DOHH2 (cell line): ENCODE results near the gene DCAF5.

Experiments
- H3F3A ChIP-seq: fragments of 200-600 bp; sonication (generic), shearing (Covaris generic); 2 replicates; pipeline ENCODE4 v1.6.0; 2016; ENCODE audit warnings: antibody characterized with exemption, mild to moderate bottlenecking; ENCODE audit not compliant: control insufficient read depth, insufficient read depth
- H3K27ac ChIP-seq: fragments of 200-600 bp; sonication (generic); 2 replicates; pipeline ENCODE4 v1.5.1; 2014; ENCODE audit warnings: low read depth, mild to moderate bottlenecking, low read length, moderate library complexity
- H3K27me3 ChIP-seq: fragments of 200-600 bp; sonication (generic); 2 replicates; pipeline ENCODE4 v1.6.1; 2014; ENCODE audit warnings: mild to moderate bottlenecking, low read length, mixed read lengths; ENCODE audit not compliant: control insufficient read depth
- H3K36me3 ChIP-seq: fragments of 200-600 bp; sonication (generic); 2 replicates; pipeline ENCODE4 v1.6.1; 2014; ENCODE audit warnings: mild to moderate bottlenecking, low read length, moderate library complexity, mixed read lengths; ENCODE audit not compliant: control insufficient read depth
- H3K4me1 ChIP-seq: fragments of 200-600 bp; sonication (generic); 2 replicates; pipeline ENCODE4 v1.6.1; 2014; ENCODE audit warnings: mild to moderate bottlenecking, low read length, mixed read lengths; ENCODE audit not compliant: control insufficient read depth
- H3K4me2 ChIP-seq: fragments of 200-600 bp; sonication (generic); 2 replicates; pipeline ENCODE4 v1.6.0; 2014; ENCODE audit warnings: mild to moderate bottlenecking, low read length, moderate library complexity
- H3K4me3 ChIP-seq: fragments of 200-600 bp; sonication (generic); 2 replicates; pipeline ENCODE4 v1.5.1; 2014; ENCODE audit warnings: mild to moderate bottlenecking, low read length, mixed read lengths
- H3K79me2 ChIP-seq: fragments of 200-600 bp; sonication (generic); 2 replicates; pipeline ENCODE4 v1.6.1; 2014; ENCODE audit warnings: mild to moderate bottlenecking, low read length, mixed read lengths; ENCODE audit not compliant: control insufficient read depth
- H3K9me2 ChIP-seq: fragments of 200-600 bp; sonication (generic); replicated peaks from 2 replicates; pipeline ENCODE4 v1.6.1; 2014; ENCODE audit warnings: mild to moderate bottlenecking, low read length, mixed read lengths; ENCODE audit not compliant: control insufficient read depth
- H3K9me3 ChIP-seq: fragments of 200-600 bp; sonication (generic); 2 replicates; pipeline ENCODE4 v1.6.1; 2014; ENCODE audit warnings: antibody characterized with exemption, low read length, mixed read lengths; ENCODE audit not compliant: control insufficient read depth, insufficient read depth
- H4K20me1 ChIP-seq: fragments of 200-600 bp; sonication (generic); 2 replicates; pipeline ENCODE4 v1.6.0; 2014; ENCODE audit warnings: low read depth, mild to moderate bottlenecking, antibody characterized with exemption, low read length, moderate library complexity; ENCODE audit not compliant: control insufficient read depth, insufficient read depth
- CTCF ChIP-seq: fragments of 200-600 bp; sonication (generic); IDR thresholded peaks from one replicate; pipeline ENCODE4 v1.5.1; 2014; ENCODE audit warnings: antibody characterized with exemption, mild to moderate bottlenecking, low read depth, low read length; ENCODE audit not compliant: poor library complexity, severe bottlenecking
- EZH2phosphoT487 ChIP-seq: fragments of 200-600 bp; sonication (generic); IDR thresholded peaks from 2 replicates; pipeline ENCODE4 v1.6.1; 2017; ENCODE audit warnings: borderline replicate concordance, mild to moderate bottlenecking, antibody characterized with exemption, low read length, moderate library complexity, mixed read lengths

DCAF5 gene

GRCh38 chr14:69137416-69137815 lies 15.5 kb downstream of the DCAF5 start:
- no peak overlapping the region for H3K4me3 ChIP-seq
- H3K4me2 ChIP-seq, result no peak overlapping the region
- H3K4me1 ChIP-seq, result no peaks in the 10 kb centered on the region
- H3K79me2 ChIP-seq, result peaks cover 80% of the 10 kb centered on the region
- no peak overlapping the region for H3K27ac ChIP-seq
- H3F3A ChIP-seq, result no peaks in the 10 kb centered on the region
- peaks cover 6% of the 10 kb centered on the region; the same call in 1 of the 2 replicates for H4K20me1 ChIP-seq
- no peaks in the 10 kb centered on the region for H3K9me3 ChIP-seq
- no peaks in the 10 kb centered on the region for H3K9me2 ChIP-seq
- H3K27me3 ChIP-seq, result no peaks in the 10 kb centered on the region
- peaks cover 5% of the 10 kb centered on the region for H3K36me3 ChIP-seq
- TF ChIP-seq EZH2phosphoT487 (no peak), CTCF (no peak)

DNA sequence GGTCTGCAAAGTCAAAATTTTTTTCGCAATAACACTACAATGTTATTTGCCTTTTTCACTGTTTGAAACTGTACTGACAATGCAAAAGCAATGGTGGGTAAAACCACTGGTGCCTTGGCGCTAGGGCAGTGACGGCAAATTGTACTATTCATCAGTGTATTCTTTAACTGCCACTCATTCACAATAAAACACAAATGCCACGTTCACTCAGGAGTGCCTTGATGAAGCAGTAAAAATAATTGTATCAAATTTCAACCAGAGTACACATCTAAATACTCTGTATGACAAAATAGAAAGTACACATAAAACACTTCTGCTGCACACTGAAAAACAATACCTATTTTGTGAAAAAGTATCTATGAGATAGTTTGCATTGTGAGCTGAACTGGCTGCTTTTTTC lies 17.8 kb downstream of the DCAF5 start:
- Histone ChIP-seq H3K9me3 (no peaks in the 10 kb centered on the region), H3F3A (no peaks in the 10 kb centered on the region), H3K27me3 (no peaks in the 10 kb centered on the region), H3K4me3 (no peak overlapping the region), H3K27ac (no peak overlapping the region), H3K4me1 (no peaks in the 10 kb centered on the region), H4K20me1 (peaks cover 6% of the 10 kb centered on the region; the same call in 1 of the 2 replicates), H3K9me2 (no peaks in the 10 kb centered on the region), H3K79me2 (peaks cover 75% of the 10 kb centered on the region), H3K4me2 (no peak overlapping the region), H3K36me3 (peaks cover 3% of the 10 kb centered on the region; the same call in 1 of the 2 replicates)
- no peak for TF ChIP-seq CTCF
- no peak for TF ChIP-seq EZH2phosphoT487

DNA sequence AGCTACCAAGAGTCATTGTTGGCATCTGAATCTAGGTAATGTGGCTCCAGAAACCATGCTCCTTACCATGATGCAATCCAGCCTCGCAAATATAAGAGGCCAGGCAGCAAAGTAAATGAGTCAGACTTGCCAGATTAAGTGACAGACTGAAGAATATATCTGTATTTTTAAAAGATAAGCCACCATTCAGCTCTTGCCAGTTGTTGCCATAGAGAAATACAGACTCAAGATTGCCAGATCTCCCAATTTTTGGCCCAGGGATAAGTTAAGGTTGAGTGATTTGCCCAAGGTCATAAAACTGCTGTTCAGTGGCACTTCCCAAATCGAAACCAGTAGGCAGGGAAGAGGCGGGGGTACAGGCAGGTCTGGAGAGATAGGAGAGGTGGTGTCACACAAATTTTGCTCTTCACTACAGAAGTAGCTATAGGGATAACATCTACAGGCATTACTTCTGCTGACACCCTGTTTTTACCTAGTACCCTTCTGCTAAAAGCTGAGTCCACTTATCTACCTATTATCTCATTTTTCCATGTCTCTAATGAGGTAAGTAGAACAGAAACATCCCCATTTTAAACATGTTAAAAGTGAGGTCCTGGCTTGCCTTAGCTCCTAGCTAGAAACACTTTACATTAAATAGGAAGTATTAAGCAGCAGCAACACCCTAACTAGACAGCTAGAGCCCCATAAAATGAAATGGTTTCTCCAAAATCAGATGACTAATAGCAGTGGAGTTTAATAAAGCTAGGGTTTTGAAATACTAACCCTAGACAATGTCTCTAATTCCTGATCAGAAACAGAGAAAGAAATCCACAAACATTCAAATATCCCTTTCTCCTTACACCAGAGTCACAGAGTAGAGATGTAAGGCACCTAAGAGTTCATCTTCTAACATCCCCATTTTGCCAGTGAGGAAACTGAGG lies 19.5 kb downstream of the DCAF5 start:
- TF ChIP-seq EZH2phosphoT487 (no peak), CTCF (no peak)
- Histone ChIP-seq H3K79me2 (peaks cover 67% of the 10 kb centered on the region), H3K4me2 (no peak overlapping the region), H4K20me1 (peaks cover 6% of the 10 kb centered on the region; the same call in 1 of the 2 replicates), H3K4me1 (peaks cover 3% of the 10 kb centered on the region; the same call in 1 of the 2 replicates), H3K4me3 (no peak overlapping the region), H3K27ac (no peak overlapping the region), H3K27me3 (no peaks in the 10 kb centered on the region), H3K9me3 (no peaks in the 10 kb centered on the region), H3F3A (no peaks in the 10 kb centered on the region), H3K36me3 (peaks cover under 1% of the 10 kb centered on the region; the same call in 1 of the 2 replicates), H3K9me2 (no peaks in the 10 kb centered on the region)
